HG03342 (cell line): ENCODE measurements around the gene AP1G1.
A peak's percentile ranks its signal among the peaks of the same experiment; 100 is the strongest.

Experiments
- ATAC-seq: cut with Tn5 transposase; IDR thresholded peaks from one replicate; pipeline ENCODE4 v1.9.1; 2021; ENCODE audit warnings: mild to moderate bottlenecking, moderate library complexity; ENCODE audit not compliant: unreplicated experiment

AP1G1 gene

DNA sequence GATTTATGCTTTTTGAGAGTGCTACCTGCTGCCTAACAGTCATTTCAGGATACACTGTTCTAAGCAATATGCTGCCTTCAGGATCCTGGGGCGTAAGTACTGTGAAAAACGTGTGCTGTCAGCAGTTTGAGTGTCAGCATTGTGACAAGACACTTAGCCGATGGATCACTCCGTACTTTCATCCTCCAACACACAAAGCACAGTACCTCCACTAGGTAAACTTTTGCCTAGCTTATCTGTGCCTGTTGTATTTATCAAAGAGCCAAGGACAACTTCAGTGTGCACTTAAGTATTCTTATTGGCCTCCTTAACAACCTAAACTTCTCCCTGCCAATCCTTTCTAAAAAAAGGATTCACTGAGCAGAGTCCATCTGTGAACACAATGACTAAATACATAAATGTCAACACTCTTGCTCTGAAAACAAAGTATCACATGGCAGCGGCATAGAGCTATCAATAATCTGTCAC, 50.3 kb downstream of the AP1G1 start:
- no peak for ATAC-seq

DNA sequence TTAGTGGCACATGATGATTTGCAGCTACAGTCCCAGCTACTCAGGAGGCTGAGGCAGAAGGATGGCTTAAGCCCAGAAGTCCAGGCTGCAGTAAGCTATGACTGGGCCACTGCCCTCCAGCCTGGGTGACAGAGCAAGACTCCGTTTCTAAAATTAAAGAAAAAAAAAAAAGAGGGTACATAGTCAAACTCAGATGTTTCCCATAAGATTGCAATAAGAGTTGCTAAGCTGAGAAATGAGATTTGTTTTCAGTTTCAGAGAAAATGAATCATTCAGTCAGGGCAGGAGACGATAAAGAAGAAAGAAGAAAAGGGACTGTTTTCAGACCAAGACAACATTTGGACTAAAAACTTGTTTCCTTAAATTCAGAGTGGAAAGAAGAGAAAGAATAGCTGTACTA, 54.0 kb downstream of the AP1G1 start:
- ATAC-seq, result no peak

DNA sequence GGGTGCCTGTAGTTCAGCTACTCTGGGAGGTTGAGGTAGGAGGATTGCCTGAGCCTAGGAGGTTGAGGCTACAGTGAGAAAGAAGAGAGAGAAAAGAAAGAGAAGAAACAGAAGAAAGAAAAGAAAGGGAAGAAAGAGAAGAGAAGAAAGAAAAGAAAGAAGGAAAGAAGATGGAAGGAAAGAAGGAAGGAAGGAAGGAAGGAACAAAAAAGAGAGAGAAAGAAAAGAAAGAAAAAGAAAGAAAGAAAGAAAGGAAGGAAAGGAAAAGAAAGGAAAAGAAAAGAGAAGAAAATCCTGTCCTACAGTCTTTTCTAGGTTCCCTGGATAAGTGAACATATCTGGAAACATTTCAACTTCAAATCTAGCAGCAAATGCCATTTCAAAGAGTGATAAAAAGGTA, 54.5 kb downstream of the AP1G1 start:
- ATAC-seq, result no peak

DNA sequence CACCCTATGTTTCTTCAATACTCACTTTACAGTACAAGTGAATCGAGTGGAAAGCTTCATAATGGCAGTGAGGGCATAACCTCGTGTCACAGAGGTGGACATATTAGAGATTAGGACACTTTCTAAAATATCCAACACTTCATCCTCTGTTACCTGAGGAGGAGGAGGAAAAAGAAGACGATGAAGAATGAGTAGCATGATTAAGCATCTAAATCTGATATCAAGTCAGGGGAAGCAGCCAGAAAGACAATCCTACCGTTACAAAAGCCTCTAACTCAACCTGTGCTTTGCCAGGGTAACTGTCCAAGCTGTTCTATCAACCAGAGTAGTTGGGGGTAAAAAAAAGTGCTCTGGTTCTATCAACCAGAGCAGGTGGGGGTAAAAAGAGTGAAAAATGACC, 60.4 kb downstream of the AP1G1 start:
- no peak for ATAC-seq

DNA sequence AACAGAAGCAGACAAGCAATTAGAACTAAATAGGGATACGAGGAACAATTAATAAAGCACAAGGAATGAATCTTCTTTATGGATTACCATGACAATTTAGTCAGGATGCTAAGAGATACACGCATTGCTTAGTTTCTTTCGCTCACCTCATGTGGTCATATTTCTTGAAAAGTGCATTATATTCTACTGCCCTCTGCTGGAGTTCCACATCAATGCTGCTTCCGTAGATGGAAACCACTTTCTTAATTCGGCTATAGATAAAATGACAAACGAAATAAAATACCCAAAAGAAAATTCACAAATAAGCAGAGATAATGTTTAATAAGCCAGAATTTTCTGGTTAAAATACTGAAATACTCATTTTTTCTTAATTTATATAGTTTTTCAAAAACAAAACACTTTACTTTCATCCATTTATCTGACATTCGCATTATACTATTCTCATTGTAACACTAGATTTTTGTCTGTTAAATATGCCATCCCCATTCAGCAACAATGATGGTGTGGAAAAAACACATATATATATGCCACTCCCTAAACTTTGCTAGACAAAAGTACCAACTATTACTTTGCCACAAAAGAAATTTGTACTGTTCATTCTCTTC, 62.1 kb downstream of the AP1G1 start:
- ATAC-seq, result no peak

DNA sequence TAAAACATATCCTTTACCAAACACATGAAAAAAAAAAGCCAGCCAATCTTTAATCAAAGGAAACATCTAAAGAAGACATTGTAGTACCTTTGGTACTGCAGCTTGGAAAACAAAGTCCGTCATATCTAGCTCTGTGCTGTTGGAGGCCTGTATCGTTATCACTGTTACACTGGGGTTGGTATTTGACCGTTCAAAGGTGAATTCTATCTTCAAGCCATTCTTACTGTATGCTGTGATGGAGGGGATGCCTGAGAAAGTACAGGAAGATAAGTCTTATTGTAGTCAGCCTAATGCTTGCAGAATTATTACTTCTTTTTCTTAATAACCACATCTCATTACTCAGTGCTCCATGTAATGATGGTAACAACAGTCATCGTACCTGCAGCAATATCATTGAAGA, 69.8 kb downstream of the AP1G1 start:
- ATAC-seq, result no peak

DNA sequence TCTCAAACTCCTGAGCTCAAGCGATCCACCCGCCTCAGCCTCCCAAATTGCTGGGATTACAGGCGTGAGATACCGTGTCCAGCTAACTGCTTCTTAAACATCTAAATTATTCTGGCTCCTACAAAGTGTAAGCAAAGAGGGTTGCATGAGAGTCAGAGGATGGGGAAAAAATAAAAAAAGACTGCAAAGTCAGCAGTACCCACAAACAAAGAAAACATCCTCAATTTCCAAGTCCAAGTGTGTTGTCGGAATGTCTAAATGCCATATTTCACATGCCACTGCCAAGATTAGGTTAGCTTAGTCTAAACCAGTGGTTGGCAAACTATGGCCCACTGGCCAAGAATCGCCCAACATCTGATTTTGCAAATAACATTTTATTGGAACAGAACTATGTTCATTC, 71.1 kb downstream of the AP1G1 start:
- no peak for ATAC-seq

DNA sequence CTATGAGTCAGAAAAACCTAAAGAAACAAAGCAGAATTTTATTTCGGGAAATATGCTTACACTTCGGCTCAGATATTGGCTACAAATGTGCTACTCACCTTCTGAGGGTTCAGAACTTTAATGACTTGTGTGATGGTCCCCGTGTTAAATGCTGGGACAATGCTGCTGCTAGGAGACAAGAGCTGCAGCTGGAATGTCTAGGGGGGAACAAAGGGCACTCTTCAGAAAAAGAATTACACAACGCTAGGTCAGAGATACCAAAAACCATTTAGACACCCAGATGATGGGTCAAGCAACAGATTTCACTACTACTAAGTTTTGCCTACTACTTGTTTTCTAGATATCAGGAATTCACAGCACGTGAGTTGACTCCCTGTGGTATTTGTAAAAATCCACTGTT, 74.1 kb downstream of the AP1G1 start:
- ATAC-seq, result no peak

DNA sequence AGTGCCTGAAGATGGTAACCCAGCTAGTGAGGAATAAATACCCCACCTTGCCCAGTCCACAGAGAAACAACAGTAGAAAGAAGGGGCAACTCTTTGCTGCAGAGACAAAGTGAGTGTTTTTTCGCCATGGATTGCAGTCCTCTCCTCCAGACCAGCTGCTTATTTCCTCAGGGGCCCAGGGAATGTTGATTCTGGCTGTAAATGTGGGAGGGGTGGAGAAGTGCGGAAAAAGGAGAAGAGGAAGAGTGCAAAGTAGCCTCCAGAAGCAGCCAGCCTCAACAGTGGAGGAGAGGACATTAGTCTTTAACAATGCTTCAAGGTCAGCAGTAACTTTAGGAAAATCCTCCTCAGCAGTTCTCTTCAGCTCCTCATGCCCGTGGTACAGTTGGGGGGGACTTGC, 76.0 kb downstream of the AP1G1 start:
- ATAC-seq, result no peak

DNA sequence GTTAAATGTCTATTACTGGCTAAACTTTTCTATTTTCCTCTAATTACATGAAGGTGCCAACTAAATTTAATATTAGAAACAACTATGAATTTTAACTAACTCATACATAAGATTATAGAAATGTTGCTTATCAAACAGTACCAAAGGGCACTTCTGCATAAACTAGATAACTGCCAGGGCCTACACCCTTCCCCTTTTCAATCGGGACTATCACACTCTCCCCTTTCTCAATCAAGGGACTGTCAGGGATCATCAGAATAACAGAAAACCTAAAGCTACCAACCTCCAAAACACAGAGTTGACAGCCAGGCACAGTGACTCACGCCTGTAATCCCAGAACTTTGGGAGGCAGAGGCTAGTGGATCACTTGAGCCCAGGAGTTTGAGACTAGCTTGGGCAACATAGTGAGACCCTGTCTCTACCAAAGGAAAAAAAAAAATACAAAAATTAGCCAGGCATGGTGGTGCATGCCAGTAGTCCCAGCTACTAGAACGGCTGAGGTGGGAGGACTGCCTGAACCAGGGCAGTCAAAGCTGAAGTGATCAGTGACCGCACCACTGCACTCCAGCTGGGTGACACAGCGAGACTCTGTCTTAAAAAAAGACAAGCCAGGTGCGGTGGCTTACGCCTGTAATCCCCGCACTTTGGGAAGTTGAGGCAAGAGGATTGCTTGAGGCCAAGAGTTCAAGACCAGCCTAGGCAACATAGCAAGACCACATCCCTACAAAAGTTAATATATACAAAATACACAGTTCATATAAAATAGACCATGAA, 80.9 kb downstream of the AP1G1 start:
- ATAC-seq, result no peak

DNA sequence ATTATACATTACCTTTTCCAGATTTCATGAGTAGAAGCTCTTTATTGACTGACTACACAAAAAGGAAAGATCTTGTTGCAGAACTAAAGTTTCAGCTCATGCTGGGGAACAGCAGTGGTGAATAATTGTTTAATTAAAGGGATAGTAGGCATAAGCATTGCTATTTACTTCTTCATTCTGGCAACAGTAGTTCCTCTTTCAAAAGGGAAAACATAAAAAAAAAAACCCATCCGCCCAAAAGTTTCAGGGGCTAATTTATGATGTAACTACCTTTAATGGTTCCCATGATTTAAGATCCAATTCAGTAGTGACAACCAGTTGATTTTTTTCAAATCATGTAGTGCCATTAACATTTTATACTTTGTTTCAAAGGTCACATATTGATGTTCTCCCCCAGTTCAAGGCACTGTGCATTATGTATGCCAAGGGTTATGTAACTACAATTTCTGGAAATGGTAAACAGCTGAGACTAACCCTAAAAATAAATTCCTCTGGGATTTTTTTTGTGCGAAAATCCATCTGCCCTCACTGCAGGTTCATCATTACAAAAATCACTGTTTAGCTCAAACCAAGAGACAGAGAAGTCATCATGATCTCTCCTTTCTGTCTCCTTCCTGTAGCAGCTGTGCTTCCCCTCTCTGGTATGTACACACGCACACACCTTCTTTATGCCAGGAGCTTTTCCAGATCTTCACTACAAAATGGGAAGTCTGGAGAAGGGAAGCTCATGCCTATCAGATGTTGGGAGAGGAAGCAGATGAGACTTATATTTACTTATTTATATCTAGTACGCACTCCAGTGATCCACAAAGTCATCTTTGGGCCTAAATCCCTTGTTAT, 81.9 kb downstream of the AP1G1 start:
- no peak for ATAC-seq

DNA sequence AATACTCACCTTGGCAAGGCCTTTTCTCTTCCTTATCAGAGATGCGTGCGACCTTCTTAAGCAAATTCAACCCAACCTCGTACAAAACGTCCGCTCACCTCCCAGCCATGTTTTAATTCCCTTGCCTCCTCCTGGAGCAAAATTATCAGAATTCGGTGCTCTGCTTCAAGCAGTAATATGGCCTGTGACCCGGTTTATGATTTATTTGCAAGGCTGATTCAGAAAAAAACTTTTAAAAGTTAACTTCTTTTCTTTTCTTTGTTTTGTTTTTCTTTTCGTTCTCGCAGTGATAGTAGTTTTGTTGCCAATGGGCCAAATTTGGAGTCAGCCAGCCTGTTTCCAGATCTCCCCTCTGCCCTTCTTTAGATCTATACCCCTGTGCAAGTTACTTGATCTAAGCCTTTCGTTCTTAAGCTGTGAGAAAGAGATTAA, 84.3 kb downstream of the AP1G1 start, which contains the start of gene PHLPP2:
Gene PHLPP2, minus strand, starts transcription at position 382 of the 432 bp plus-strand sequence. CDS start 9,906 bp downstream, outside the sequence.
- no peak for ATAC-seq

DNA sequence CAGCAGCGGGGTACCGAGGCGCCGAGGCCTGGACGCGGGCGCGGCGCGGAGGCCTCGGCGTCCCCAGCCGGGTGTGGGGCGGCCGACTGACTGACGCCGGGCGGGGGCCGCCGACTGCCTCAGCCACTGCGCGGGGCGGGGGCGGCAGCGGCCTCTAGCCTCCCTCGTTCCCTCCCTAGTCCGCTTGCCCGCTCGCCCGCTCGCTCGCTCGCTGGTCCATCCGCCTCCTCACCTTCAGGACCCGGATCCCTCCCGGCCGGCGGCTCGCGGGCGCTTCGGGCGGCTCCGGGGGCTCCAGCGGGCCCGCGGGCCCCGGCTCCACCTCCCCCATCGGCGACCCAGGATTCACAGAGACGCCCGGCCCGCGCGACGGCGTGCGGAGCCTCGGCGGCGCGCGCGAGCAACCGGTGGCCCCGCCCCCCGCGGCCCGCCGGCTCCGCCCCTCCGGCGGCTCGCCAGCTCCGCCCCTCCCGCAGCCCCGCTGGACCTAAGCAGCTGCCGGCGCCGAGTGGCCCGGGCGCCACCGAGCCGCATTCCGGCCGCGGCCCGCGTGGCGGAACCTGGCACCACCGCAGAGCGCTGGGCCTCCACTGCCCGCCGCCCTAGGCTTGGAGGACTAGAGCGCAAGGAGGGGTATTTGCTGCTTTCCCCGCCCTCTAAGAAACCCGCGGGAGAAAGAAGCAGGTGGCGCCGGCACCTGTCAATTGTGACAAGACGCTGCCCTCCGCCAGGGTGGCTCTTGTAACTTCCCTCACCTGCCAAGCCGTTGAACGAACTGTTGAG, 84.9 kb downstream of the AP1G1 start:
- ATAC-seq, result peak; percentile 63

DNA sequence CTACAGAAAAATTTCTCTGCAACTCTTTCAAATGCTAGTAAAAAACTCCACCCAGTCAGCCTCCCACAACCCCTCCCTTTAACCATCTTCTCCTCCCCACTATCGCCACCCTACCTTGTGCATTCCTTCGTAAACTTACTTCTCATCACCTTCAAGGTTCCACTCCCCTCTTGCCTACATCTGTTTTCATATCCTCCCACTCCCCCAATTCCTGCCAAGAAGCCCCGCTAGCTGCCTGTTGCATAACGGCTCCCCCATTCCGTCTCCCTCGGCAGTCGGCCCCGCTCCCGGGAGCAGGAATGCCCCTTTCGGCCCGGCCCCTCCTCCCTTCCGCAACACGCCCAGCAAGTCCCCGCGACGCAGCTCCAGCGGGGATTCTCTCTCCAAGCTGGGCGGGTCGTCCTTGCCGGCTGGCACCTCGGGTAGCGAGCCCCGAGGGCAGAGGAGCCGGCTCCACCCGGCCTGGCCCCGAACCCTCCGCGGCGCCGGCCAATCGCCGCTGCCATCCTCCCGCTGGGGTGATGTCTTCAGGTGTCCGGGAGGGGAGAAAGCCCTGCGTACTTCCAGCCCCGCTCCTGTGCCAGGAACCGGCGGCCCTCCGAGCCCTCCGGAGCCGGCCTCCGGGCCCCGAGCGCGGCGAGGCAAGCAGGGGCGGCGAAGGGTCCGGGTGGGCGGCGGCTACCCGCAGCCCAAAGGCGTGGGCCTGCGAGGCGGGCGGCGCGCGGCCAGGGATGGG, 85.7 kb downstream of the AP1G1 start:
- peak; percentile 32 for ATAC-seq

DNA sequence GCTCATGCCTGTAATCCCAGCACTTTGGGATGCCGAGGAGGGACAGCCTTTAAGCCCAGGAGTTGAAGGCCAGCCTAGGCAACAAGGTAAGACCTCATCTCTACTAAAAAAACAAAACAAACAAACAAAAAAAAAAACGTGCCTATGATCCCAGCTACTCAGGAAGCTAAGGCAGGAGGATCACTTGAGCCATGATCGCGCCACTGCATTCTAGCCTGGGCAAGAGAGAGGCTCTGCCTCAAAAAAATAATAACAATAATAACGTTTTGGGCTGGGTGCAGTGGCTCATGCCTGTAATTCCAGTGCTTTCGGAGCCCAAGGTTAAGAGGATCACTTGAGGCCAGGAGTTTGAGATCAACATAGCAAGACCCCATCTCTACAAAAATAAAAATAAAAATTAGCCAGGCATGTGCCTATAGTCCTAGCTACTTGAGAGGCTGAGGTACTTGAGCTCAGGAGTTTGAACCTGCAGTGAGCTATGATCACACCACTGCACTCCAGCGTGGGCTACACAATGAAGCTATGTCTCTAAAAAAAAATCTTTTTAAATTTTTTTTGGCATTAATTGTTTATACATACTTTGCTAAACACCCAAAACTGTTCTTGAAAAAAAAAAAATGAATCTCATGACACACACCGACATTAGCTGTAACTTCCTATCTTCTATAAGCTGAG, 87.4 kb downstream of the AP1G1 start:
- no peak for ATAC-seq

DNA sequence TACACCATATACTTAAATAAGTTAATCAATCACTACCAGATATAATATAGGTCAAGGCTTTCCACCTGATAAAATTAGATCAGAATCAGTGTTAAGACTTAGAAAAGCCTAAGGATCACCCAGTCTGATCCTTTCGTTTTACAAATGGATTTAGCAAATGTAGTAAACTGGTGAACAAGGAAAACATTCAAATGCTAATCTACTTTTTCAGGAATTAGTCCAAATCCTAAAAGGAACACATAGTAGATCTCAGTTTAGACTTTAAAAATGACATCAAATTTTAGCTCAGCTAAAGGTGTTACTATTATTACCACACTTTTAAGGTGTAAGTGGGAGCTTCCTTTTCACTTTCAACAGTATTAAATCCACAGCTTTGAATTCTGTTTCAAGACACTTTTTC, 96.1 kb downstream of the AP1G1 start:
- no peak for ATAC-seq

DNA sequence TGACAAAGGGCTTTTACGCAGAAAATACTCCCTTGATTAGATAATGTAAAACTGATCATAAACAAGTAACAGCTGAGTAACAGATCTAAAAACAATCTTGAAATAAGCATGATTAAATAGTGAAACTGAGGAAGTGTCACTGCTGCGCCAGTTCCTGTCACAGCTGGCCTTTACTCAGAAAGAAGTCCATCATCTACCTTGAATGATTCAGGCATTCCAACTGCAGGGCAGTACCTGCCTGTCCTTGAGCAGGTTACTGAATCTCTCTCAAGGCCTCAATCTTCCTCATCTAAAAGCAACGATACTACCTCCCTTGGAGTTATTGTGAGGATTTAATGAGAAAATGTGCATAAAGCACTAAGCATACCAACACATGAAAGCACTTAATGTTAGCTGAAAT, 96.8 kb downstream of the AP1G1 start:
- ATAC-seq, result no peak

DNA sequence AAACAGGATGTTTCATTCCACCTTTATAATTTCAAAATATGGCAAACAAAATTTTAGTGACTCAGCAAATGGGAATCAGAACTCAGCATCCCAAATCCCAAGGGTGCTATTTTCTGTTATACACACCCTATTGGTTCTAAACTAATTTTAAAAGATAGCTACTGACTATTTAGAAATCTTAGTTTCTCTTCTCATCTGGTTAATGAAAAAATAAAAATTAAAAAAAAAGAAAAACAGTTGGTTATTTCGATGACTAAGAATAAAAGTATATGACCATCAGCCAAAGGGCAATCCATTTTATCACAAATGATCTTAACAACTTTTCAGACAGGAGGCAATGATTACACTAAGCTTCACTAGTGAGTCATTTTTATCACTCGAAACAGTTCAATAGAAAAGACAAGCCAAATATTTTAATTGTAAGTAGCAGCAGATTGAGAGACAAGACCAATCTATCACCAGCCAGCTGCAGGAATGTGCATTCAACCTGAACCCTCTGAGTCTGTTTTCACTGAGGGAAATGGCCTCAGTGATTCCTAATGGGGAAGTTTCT, 99.3 kb downstream of the AP1G1 start:
- ATAC-seq, result no peak

DNA sequence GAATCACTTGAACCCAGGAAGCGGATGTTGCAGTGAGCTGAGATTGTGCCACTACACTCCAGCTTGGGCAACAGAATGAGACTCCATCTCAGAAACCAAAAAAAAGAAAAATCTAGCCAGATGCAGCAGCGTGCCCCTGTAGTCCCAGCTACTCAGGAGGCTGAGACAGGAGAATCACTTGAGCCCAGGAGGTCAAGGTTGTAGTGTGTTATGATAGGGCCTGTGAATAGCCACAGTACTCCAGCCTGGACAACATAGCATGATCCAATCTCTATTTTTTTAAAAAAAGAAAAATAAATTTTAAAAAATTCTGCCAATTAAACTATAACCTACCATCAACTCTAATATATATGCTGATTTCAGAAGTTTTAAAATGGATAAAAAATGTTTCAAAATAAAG, 99.9 kb downstream of the AP1G1 start:
- no peak for ATAC-seq
